ENCODE results near the gene MAST4. TPM values are rescaled to one million over a fixed set of nuclear protein-coding genes. Genes with fewer than 3 reads are reported as not detected.

The MAST4 gene
- total and polyA plus RNA-seq, 2 of the 8 experiments (the other 6 are each of a cell fraction or from before 2014, with no cell fraction given) = 1.5 to 2.6 TPM

DNA sequence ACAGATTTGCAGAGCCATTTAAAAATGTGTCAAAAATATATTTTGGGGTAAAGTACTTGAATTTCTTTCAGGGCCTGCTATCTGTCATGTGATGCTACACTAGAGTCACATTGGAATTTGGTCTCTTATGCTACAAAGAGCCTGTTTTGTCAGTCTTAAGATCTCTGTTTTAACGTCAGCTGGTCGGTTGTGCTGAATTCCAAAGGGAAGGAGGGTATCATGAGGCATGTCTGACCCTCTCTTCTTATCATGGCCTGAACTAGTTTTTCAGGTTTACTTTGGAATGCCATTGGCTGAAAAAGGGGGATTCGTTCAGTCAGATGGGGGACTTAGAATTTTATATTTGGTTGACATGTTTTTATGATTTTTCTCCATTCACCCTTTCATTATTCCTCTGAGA lies 309.8 kb downstream of the MAST4 start (continued):
- TF ChIP-seq, protein P1, sequence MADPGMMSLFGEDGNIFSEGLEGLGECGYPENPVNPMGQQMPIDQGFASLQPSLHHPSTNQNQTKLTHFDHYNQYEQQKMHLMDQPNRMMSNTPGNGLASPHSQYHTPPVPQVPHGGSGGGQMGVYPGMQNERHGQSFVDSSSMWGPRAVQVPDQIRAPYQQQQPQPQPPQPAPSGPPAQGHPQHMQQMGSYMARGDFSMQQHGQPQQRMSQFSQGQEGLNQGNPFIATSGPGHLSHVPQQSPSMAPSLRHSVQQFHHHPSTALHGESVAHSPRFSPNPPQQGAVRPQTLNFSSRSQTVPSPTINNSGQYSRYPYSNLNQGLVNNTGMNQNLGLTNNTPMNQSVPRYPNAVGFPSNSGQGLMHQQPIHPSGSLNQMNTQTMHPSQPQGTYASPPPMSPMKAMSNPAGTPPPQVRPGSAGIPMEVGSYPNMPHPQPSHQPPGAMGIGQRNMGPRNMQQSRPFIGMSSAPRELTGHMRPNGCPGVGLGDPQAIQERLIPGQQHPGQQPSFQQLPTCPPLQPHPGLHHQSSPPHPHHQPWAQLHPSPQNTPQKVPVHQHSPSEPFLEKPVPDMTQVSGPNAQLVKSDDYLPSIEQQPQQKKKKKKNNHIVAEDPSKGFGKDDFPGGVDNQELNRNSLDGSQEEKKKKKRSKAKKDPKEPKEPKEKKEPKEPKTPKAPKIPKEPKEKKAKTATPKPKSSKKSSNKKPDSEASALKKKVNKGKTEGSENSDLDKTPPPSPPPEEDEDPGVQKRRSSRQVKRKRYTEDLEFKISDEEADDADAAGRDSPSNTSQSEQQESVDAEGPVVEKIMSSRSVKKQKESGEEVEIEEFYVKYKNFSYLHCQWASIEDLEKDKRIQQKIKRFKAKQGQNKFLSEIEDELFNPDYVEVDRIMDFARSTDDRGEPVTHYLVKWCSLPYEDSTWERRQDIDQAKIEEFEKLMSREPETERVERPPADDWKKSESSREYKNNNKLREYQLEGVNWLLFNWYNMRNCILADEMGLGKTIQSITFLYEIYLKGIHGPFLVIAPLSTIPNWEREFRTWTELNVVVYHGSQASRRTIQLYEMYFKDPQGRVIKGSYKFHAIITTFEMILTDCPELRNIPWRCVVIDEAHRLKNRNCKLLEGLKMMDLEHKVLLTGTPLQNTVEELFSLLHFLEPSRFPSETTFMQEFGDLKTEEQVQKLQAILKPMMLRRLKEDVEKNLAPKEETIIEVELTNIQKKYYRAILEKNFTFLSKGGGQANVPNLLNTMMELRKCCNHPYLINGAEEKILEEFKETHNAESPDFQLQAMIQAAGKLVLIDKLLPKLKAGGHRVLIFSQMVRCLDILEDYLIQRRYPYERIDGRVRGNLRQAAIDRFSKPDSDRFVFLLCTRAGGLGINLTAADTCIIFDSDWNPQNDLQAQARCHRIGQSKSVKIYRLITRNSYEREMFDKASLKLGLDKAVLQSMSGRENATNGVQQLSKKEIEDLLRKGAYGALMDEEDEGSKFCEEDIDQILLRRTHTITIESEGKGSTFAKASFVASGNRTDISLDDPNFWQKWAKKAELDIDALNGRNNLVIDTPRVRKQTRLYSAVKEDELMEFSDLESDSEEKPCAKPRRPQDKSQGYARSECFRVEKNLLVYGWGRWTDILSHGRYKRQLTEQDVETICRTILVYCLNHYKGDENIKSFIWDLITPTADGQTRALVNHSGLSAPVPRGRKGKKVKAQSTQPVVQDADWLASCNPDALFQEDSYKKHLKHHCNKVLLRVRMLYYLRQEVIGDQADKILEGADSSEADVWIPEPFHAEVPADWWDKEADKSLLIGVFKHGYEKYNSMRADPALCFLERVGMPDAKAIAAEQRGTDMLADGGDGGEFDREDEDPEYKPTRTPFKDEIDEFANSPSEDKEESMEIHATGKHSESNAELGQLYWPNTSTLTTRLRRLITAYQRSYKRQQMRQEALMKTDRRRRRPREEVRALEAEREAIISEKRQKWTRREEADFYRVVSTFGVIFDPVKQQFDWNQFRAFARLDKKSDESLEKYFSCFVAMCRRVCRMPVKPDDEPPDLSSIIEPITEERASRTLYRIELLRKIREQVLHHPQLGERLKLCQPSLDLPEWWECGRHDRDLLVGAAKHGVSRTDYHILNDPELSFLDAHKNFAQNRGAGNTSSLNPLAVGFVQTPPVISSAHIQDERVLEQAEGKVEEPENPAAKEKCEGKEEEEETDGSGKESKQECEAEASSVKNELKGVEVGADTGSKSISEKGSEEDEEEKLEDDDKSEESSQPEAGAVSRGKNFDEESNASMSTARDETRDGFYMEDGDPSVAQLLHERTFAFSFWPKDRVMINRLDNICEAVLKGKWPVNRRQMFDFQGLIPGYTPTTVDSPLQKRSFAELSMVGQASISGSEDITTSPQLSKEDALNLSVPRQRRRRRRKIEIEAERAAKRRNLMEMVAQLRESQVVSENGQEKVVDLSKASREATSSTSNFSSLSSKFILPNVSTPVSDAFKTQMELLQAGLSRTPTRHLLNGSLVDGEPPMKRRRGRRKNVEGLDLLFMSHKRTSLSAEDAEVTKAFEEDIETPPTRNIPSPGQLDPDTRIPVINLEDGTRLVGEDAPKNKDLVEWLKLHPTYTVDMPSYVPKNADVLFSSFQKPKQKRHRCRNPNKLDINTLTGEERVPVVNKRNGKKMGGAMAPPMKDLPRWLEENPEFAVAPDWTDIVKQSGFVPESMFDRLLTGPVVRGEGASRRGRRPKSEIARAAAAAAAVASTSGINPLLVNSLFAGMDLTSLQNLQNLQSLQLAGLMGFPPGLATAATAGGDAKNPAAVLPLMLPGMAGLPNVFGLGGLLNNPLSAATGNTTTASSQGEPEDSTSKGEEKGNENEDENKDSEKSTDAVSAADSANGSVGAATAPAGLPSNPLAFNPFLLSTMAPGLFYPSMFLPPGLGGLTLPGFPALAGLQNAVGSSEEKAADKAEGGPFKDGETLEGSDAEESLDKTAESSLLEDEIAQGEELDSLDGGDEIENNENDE (IDR thresholded peaks at IDR 0.05; ENCODE audit: insufficient replicate concordance, low read length) = no peak
- TF ChIP-seq JUN (IDR thresholded peaks at IDR 0.05; ENCODE audit: low read depth, low read length) (no peak), YY1 (IDR thresholded peaks at IDR 0.05; ENCODE audit: low read depth, low read length) (no peak), SUZ12 (IDR thresholded peaks at IDR 0.05; ENCODE audit: low read length) (no peak), SRF (IDR thresholded peaks at IDR 0.05; ENCODE audit: low read depth, low read length) (no peak), SP1 (IDR thresholded peaks at IDR 0.05; ENCODE audit: low read depth, low read length) (no peak), BCL11A (IDR thresholded peaks at IDR 0.05; ENCODE audit: low read depth in 2 of 2, low read length in 2 of 2) (no peak), POU5F1 (IDR thresholded peaks at IDR 0.05; ENCODE audit: low read depth, low read length) (no peak), KDM4A (IDR thresholded peaks at IDR 0.05; ENCODE audit: low read depth, low read length, severe bottlenecking) (no peak), MAFK (IDR thresholded peaks at IDR 0.05; ENCODE audit: low read depth, low read length) (no peak), RFX5 (IDR thresholded peaks at IDR 0.05; ENCODE audit: borderline replicate concordance, low read depth, low read length) (no peak)

All from H1 (cell line).